K562 (cell line): ENCODE data around the gene NRARP. TPM values are rescaled to one million over a fixed set of nuclear protein-coding genes. Genes with fewer than 3 reads are reported as not detected.
A peak's percentile ranks its signal among the peaks of the same experiment; 100 is the strongest.

Source experiments
- ARID1B ChIP-seq: fragments of 450-650 bp; IDR thresholded peaks from 2 replicates; pipeline ENCODE4 v1.6.1; 2016; ENCODE audit warnings: antibody characterized with exemption, mild to moderate bottlenecking, inconsistent platforms
- CEBPG ChIP-seq, 3 experiments: fragments of 200-800 bp in 1 of 3; sonication (Bioruptor generic) in 1 of 3; sonication (generic) in 1 of 3; formaldehyde crosslinking in 1 of 3; IDR thresholded peaks in 2 of 3; conservative IDR thresholded peaks in 1 of 3; 2 replicates each; pipeline versions ENCODE4 v1.6.1 to v1.8.0; 2016 to 2022; ENCODE audit warnings: missing compliant biosample characterization in 2 of 3, missing genetic modification characterization in 2 of 3, mild to moderate bottlenecking in 1 of 3, missing genetic modification reagents in 1 of 3
- ESRRA ChIP-seq: fragments of 450-650 bp; IDR thresholded peaks from 2 replicates; pipeline ENCODE4 v1.6.1; 2014; ENCODE audit warnings: low read depth, mild to moderate bottlenecking, moderate library complexity, borderline replicate concordance
- HDAC1 ChIP-seq, 2 experiments: fragments of 450-650 bp; IDR thresholded peaks; 2 replicates each; pipeline ENCODE4 v1.6.1; 2016 to 2017; ENCODE audit warnings: inconsistent platforms in 1 of 2, mild to moderate bottlenecking in 1 of 2, moderate library complexity in 1 of 2
- KAT7 ChIP-seq: sonication (generic); formaldehyde crosslinking; IDR thresholded peaks from 2 replicates; pipeline ENCODE4 v1.8.0; 2022; ENCODE audit warnings: missing genetic modification reagents, mild to moderate bottlenecking, borderline replicate concordance
- MAZ ChIP-seq, 2 experiments: fragments of 450-650 bp in 1 of 2; sonication (generic) in 1 of 2; formaldehyde crosslinking; IDR thresholded peaks in 1 of 2; conservative IDR thresholded peaks in 1 of 2; 2 replicates each; pipeline versions ENCODE4 v1.4.0 to v1.5.0; 2020; ENCODE audit warnings: mild to moderate bottlenecking in 1 of 2, missing genetic modification reagents in 1 of 2
- MIER1 ChIP-seq: fragments of 450-650 bp; IDR thresholded peaks from 2 replicates; pipeline ENCODE4 v1.6.1; 2016; ENCODE audit warnings: antibody characterized with exemption, mild to moderate bottlenecking, low read depth
- NR2C1 ChIP-seq, 2 experiments: fragments of 450-650 bp; IDR thresholded peaks; 2 replicates each; pipeline ENCODE4 v1.6.1; 2017; ENCODE audit warnings: mild to moderate bottlenecking in 2 of 2, antibody characterized with exemption in 1 of 2, inconsistent platforms in 1 of 2, missing compliant biosample characterization in 1 of 2, missing genetic modification characterization in 1 of 2
- PHB2 ChIP-seq: fragments of 450-650 bp; IDR thresholded peaks from 2 replicates; pipeline ENCODE4 v1.6.1; 2017; ENCODE audit warnings: low read depth
- POLR2AphosphoS2 ChIP-seq: IDR thresholded peaks from 2 replicates; pipeline ENCODE4 v1.6.1; 2012; ENCODE audit warnings: low read length, improper control_type of control experiment
- RCOR1 ChIP-seq, 2 experiments: IDR thresholded peaks; 2 replicates each; pipeline ENCODE4 v1.6.1; 2012; ENCODE audit warnings: low read depth in 2 of 2, low read length in 2 of 2, borderline replicate concordance in 1 of 2, improper control_type of control experiment in 1 of 2
- THRAP3 ChIP-seq: fragments of 450-650 bp; IDR thresholded peaks from 2 replicates; pipeline ENCODE4 v1.6.1; 2016; ENCODE audit warnings: mild to moderate bottlenecking, inconsistent platforms, borderline replicate concordance
- polyA plus RNA-seq, 8 experiments: library from polyadenylated mRNA; depleted of rRNA in 4 of 8; stranded (reverse) in 5 of 8; unstranded in 3 of 8; fragments of >200 nt; fragmentation: Nextera tagmentation in 2 of 8; fragmentation: Illumina TruSeq in 1 of 8; extraction: Ambion mirVana in 2 of 8; extraction: Trizol in 1 of 8; gene quantifications; 2 replicates each; pipeline versions ENCODE4 v1.2.1 to v1.2.3, GENCODE V29; 2011 to 2014; ENCODE audit warnings: inconsistent platforms in 1 of 8, missing spikeins in 1 of 8
- total RNA-seq, 7 experiments: library from RNA; depleted of rRNA in 6 of 7; stranded (reverse); fragments of >200 nt in 6 of 7; fragmentation: Illumina TruSeq in 2 of 7; extraction: Trizol in 2 of 7; gene quantifications; 2 replicates each; pipeline versions ENCODE4 v1.2.1 to v1.2.3, GENCODE V29; 2011 to 2021; ENCODE audit warnings: low replicate concordance in 1 of 7
- TF ChIP-seq, protein P1 (sequence below), 2 experiments: fragments of 200-800 bp in 1 of 2; sonication (Bioruptor generic) in 1 of 2; sonication (generic) in 1 of 2; formaldehyde crosslinking in 1 of 2; IDR thresholded peaks in 1 of 2; conservative IDR thresholded peaks in 1 of 2; 2 replicates each; pipeline versions ENCODE4 v1.5.0 to v1.6.1; 2016 to 2020; ENCODE audit warnings: missing compliant biosample characterization in 1 of 2, missing genetic modification characterization in 1 of 2, missing genetic modification reagents in 1 of 2
- TF ChIP-seq, protein P2 (sequence below): fragments of 250-450 bp; sonication (Bioruptor Pico); IDR thresholded peaks from 2 replicates; pipeline ENCODE4 v1.4.0; 2020; ENCODE audit warnings: mild to moderate bottlenecking
- TF ChIP-seq, protein P3 (sequence below), 3 experiments: IDR thresholded peaks in 2 of 3; conservative IDR thresholded peaks in 1 of 3; 2 replicates each; pipeline ENCODE4 v1.5.1; 2011 to 2012; ENCODE audit warnings: low read length in 3 of 3, mild to moderate bottlenecking in 3 of 3, control low read depth in 2 of 3, improper control_type of control experiment in 1 of 3, inconsistent platforms in 1 of 3, low read depth in 1 of 3, mixed read lengths in 1 of 3, moderate library complexity in 1 of 3; ENCODE audit not compliant: insufficient read depth in 2 of 3
- TF ChIP-seq, protein P4 (sequence below): fragments of 200-800 bp; sonication (Bioruptor generic); IDR thresholded peaks from 2 replicates; pipeline ENCODE4 v1.6.1; 2017; ENCODE audit warnings: missing genetic modification characterization, missing compliant biosample characterization

Gene NRARP
- total and polyA plus RNA-seq, 9 of the 15 experiments (the other 6 are each of a cell fraction or from before 2014, with no cell fraction given) = 2.0 to 24.5 (median 7.2) TPM; not detected in 2

DNA sequence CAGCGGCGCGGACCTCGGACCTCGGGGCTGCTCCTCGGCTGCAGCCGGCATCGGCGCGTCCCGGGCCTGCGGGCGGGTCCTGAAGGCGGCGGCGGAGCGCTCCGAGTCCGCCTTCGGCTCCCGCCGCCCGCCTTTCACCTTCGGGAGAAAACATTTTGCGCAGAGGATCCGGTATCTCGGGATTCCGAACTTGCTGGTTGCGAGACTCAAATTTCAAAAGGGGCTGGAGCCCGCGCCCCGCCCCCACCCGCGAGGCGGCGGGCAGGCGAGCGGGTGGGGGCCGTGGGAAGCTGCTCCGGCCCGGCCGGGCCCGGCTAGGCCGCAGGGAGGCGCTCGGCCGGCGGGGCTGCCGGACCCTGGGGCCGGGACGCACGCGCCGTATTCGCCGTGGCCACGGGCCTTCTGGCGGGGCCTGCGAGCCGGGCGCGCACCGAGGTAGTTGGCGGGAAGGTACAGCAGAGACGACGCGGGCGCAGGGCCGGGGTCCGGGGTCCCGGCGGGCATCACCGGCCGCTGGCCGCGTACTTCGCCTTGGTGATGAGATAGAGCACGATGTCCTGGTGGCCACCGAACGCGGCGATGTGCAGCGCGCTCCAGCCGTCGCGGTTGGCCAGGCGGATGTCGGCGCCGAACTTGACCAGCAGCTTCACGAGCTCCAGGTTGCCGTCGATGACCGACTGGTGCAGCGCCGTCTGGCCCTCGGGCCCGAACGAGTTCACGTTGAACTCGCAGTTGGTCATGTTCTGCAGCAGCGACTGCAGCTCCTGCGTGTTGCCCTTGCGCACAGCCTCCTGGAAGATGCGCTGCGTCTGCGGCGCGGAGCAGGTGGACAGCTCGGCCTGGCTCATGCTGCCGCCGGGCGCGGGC lies 757 bp downstream of the NRARP start (continued):
- TF ChIP-seq, protein P1, sequence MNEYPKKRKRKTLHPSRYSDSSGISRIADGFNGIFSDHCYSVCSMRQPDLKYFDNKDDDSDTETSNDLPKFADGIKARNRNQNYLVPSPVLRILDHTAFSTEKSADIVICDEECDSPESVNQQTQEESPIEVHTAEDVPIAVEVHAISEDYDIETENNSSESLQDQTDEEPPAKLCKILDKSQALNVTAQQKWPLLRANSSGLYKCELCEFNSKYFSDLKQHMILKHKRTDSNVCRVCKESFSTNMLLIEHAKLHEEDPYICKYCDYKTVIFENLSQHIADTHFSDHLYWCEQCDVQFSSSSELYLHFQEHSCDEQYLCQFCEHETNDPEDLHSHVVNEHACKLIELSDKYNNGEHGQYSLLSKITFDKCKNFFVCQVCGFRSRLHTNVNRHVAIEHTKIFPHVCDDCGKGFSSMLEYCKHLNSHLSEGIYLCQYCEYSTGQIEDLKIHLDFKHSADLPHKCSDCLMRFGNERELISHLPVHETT (CRISPR knock-in tag; conservative IDR thresholded peaks at IDR 0.05 in 1 of 2, IDR thresholded peaks at IDR 0.05 in 1 of 2) = peak in 1 of 2 experiments; percentile 60; a peak in 1 of 4 replicates
- TF ChIP-seq PHB2 (no peak), ARID1B (no peak), HDAC1 (IDR thresholded peaks at IDR 0.05) (peak in 1 of 2 experiments; percentile 67; a peak in 2 of 4 replicates), CEBPG (CRISPR knock-in tag; IDR thresholded peaks at IDR 0.05) (peak; percentile 43; the same call in 1 of the 2 replicates), CEBPG (tag; conservative IDR thresholded peaks at IDR 0.05 in 1 of 2, IDR thresholded peaks at IDR 0.05 in 1 of 2) (no peak), KAT7 (CRISPR knock-in tag) (no peak), MAZ (CRISPR knock-in tag; conservative IDR thresholded peaks at IDR 0.05 in 1 of 2, IDR thresholded peaks at IDR 0.05 in 1 of 2) (peak; percentile 63 to 83), POLR2AphosphoS2 (no peak), ESRRA (peak; percentile 13; the same call in 1 of the 2 replicates), NR2C1 (IDR thresholded peaks at IDR 0.05) (no peak), NR2C1 (tag; IDR thresholded peaks at IDR 0.05) (no peak), MIER1 (no peak), RCOR1 (IDR thresholded peaks at IDR 0.05; ENCODE audit: borderline replicate concordance in 1 of 2, low read depth in 2 of 2, low read length in 2 of 2) (no peak; a peak in 1 of 4 replicates), THRAP3 (no peak)
- TF ChIP-seq, protein P2, sequence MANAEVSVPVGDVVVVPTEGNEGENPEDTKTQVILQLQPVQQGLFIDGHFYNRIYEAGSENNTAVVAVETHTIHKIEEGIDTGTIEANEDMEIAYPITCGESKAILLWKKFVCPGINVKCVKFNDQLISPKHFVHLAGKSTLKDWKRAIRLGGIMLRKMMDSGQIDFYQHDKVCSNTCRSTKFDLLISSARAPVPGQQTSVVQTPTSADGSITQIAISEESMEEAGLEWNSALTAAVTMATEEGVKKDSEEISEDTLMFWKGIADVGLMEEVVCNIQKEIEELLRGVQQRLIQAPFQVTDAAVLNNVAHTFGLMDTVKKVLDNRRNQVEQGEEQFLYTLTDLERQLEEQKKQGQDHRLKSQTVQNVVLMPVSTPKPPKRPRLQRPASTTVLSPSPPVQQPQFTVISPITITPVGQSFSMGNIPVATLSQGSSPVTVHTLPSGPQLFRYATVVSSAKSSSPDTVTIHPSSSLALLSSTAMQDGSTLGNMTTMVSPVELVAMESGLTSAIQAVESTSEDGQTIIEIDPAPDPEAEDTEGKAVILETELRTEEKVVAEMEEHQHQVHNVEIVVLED (CRISPR knock-in tag) = peak; percentile 34
- TF ChIP-seq, protein P3, sequence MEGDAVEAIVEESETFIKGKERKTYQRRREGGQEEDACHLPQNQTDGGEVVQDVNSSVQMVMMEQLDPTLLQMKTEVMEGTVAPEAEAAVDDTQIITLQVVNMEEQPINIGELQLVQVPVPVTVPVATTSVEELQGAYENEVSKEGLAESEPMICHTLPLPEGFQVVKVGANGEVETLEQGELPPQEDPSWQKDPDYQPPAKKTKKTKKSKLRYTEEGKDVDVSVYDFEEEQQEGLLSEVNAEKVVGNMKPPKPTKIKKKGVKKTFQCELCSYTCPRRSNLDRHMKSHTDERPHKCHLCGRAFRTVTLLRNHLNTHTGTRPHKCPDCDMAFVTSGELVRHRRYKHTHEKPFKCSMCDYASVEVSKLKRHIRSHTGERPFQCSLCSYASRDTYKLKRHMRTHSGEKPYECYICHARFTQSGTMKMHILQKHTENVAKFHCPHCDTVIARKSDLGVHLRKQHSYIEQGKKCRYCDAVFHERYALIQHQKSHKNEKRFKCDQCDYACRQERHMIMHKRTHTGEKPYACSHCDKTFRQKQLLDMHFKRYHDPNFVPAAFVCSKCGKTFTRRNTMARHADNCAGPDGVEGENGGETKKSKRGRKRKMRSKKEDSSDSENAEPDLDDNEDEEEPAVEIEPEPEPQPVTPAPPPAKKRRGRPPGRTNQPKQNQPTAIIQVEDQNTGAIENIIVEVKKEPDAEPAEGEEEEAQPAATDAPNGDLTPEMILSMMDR (IDR thresholded peaks at IDR 0.05 in 2 of 3, conservative IDR thresholded peaks at IDR 0.05 in 1 of 3; ENCODE audit: insufficient read depth in 2 of 3, low read depth in 1 of 3, low read length in 3 of 3) = peak; percentile 31 to 72 (median 57); a peak in 4 of 6 replicates
- TF ChIP-seq, protein P4, sequence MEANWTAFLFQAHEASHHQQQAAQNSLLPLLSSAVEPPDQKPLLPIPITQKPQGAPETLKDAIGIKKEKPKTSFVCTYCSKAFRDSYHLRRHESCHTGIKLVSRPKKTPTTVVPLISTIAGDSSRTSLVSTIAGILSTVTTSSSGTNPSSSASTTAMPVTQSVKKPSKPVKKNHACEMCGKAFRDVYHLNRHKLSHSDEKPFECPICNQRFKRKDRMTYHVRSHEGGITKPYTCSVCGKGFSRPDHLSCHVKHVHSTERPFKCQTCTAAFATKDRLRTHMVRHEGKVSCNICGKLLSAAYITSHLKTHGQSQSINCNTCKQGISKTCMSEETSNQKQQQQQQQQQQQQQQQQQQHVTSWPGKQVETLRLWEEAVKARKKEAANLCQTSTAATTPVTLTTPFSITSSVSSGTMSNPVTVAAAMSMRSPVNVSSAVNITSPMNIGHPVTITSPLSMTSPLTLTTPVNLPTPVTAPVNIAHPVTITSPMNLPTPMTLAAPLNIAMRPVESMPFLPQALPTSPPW (CRISPR knock-in tag) = peak; percentile 93
